B cell (primary cell): ENCODE data around the gene EPB41. TPM values are rescaled to one million over a fixed set of nuclear protein-coding genes. Genes with fewer than 3 reads are reported as not detected.

Experiments used
- ATAC-seq: fragments of 200-7000 bp; cut with Tn5 transposase; one replicate; pipeline ENCODE4 v1.10.0; 2021; ENCODE audit warnings: low read depth, mild to moderate bottlenecking, moderate number of reproducible peaks, moderate library complexity
- CTCF ChIA-PET: fragments of 350-600 bp; sonication (Branson Sonifier 250); formaldehyde crosslinking; loops from one replicate; lab custom pipeline; 2021; ENCODE audit warnings: antibody characterized with exemption, inconsistent platforms; lab: Charles Lee
- POLR2A ChIA-PET: fragments of 350-600 bp; sonication (Branson Sonifier 250); formaldehyde crosslinking; loops from one replicate; lab custom pipeline; 2021; ENCODE audit warnings: antibody characterized with exemption; lab: Charles Lee
- DNase-seq: peaks from one replicate; pipeline ENCODE4 v3.0.0; 2013
- H2AFZ ChIP-seq: 2 replicates; pipeline ENCODE4 v1.6.1; 2012; ENCODE audit warnings: mild to moderate bottlenecking, low read depth, low read length; ENCODE audit not compliant: insufficient read depth, poor library complexity, severe bottlenecking
- H3K27ac ChIP-seq, 2 donors: 1 replicate in 1 of 2; 2 replicates in 1 of 2; pipeline ENCODE4 v1.5.1; 2012 to 2013; ENCODE audit warnings: low read length in 2 of 2, mild to moderate bottlenecking in 2 of 2, moderate library complexity in 1 of 2
- H3K27me3 ChIP-seq, 4 experiments: fragments of 200-600 bp in 1 of 4; sonication (generic) in 1 of 4; replicated peaks in 1 of 4; 1 replicate in 2 of 4; 2 replicates in 2 of 4; pipeline versions ENCODE4 v1.6.1 to v1.7.0; 2013 to 2016; ENCODE audit warnings: low read length in 3 of 4, mild to moderate bottlenecking in 2 of 4, mixed read lengths in 1 of 4, moderate library complexity in 1 of 4; ENCODE audit not compliant: insufficient read depth in 4 of 4, control insufficient read depth in 3 of 4; ENCODE audit errors: control extremely low read depth in 1 of 4
- H3K36me3 ChIP-seq, 2 experiments: replicated peaks in 1 of 2; 1 replicate in 1 of 2; 2 replicates in 1 of 2; pipeline versions ENCODE4 v1.6.1 to v1.7.1; 2013; ENCODE audit warnings: low read length in 1 of 2; ENCODE audit not compliant: insufficient read depth in 2 of 2, control insufficient read depth in 1 of 2; ENCODE audit errors: control extremely low read depth in 1 of 2, extremely low read depth in 1 of 2
- H3K4me1 ChIP-seq, 2 donors: fragments of 200-600 bp in 1 of 2; sonication (generic) in 1 of 2; 1 replicate in 1 of 2; 2 replicates in 1 of 2; pipeline versions ENCODE4 v1.5.1 to v1.6.1; 2013 to 2017; ENCODE audit warnings: low read length in 2 of 2; ENCODE audit not compliant: control insufficient read depth in 2 of 2, insufficient read depth in 2 of 2
- H3K4me2 ChIP-seq: replicated peaks from 2 replicates; pipeline ENCODE3; 2012; ENCODE audit warnings: mild to moderate bottlenecking, low read depth, low read length; ENCODE audit not compliant: poor library complexity, severe bottlenecking
- H3K4me3 ChIP-seq, 5 experiments: fragments of 200-600 bp in 1 of 5; sonication (generic) in 1 of 5; 1 replicate in 3 of 5; 2 replicates in 2 of 5; pipeline versions ENCODE4 v1.5.1 to v1.7.0; 2011 to 2016; ENCODE audit warnings: low read length in 4 of 5, mild to moderate bottlenecking in 4 of 5, low read depth in 2 of 5, control low read depth in 1 of 5, moderate library complexity in 1 of 5; ENCODE audit not compliant: insufficient read depth in 1 of 5; ENCODE audit errors: control extremely low read depth in 1 of 5, extremely low read depth in 1 of 5
- H3K79me2 ChIP-seq: fragments of 200-600 bp; sonication (generic); one replicate; pipeline ENCODE4 v1.6.0; 2016; ENCODE audit warnings: low read length; ENCODE audit not compliant: control insufficient read depth, insufficient read depth
- H3K9ac ChIP-seq: fragments of 200-600 bp; sonication (generic); 2 replicates; pipeline ENCODE4 v1.6.1; 2017; ENCODE audit warnings: mild to moderate bottlenecking, low read length, moderate library complexity
- H3K9me3 ChIP-seq, 3 donors: one replicate each; pipeline versions ENCODE4 v1.6.1 to v1.7.1; 2013; ENCODE audit warnings: low read length in 2 of 3; ENCODE audit not compliant: control insufficient read depth in 2 of 3, insufficient read depth in 1 of 3; ENCODE audit errors: control extremely low read depth in 1 of 3
- H4K20me1 ChIP-seq: 2 replicates; pipeline ENCODE4 v1.6.0; 2012; ENCODE audit warnings: mild to moderate bottlenecking, low read length; ENCODE audit not compliant: insufficient read depth, control insufficient read depth, poor library complexity, severe bottlenecking
- H3K27ac Mint-ChIP-seq: one replicate; pipeline ENCODE4 v1.8.0; 2021; ENCODE audit warnings: mixed read lengths
- H3K27me3 Mint-ChIP-seq: one replicate; pipeline ENCODE4 v1.8.0; 2021; ENCODE audit warnings: mixed read lengths
- H3K4me1 Mint-ChIP-seq: one replicate; pipeline ENCODE4 v1.8.0; 2021; ENCODE audit warnings: mixed read lengths
- H3K4me3 Mint-ChIP-seq: one replicate; pipeline ENCODE4 v1.8.0; 2021; ENCODE audit warnings: mixed read lengths
- H3K9me3 Mint-ChIP-seq: one replicate; pipeline ENCODE4 v1.8.0; 2022; ENCODE audit warnings: mixed read lengths; ENCODE audit not compliant: insufficient read depth
- CTCF ChIP-seq: fragments of 200-600 bp; IDR thresholded peaks from one replicate; pipeline ENCODE4 v1.8.0; 2022; ENCODE audit warnings: antibody characterized with exemption, mild to moderate bottlenecking
- EZH2 ChIP-seq: IDR thresholded peaks from 2 replicates; pipeline ENCODE4 v1.6.1; 2012; ENCODE audit warnings: borderline replicate concordance, low read depth, mild to moderate bottlenecking, moderate library complexity, low read length; ENCODE audit not compliant: insufficient read depth, poor library complexity, severe bottlenecking
- WGBS: methylation state at CpG from one replicate; pipeline ENCODE4 v1.1.5; 2013; ENCODE audit warnings: missing lambda C conversion rate; ENCODE audit not compliant: insufficient coverage; 5-methylcytosine and 5-hydroxymethylcytosine counted together
- intact Hi-C: fragments of 100-400 bp; cut with micrococcal nuclease; formaldehyde crosslinking; loops from one replicate; pipeline ENCODE4 v1.10.0; 2022
- polyA plus RNA-seq: library from polyadenylated mRNA; depleted of rRNA; stranded (reverse); fragments of >200 nt; gene quantifications from 2 replicates; pipeline ENCODE4 v1.2.3, GENCODE V29; 2012
- total RNA-seq, 2 donors: library from RNA; stranded (reverse); fragments of 120-200 nt in 1 of 2; gene quantifications; 1 replicate in 1 of 2; 2 replicates in 1 of 2; pipeline versions ENCODE4 v1.2.3 to v1.2.4, GENCODE V29; 2013 to 2022

The EPB41 gene
- total and polyA plus RNA-seq, 2 donors (not counting 1 experiment from before 2014, with no cell fraction given): 45.8 to 186 TPM

GRCh38 chr1:29152046-29152805 is 237.9 kb downstream of the EPB41 start:
- Histone ChIP-seq H3K9ac (no peak overlapping the region), H3K79me2 (peaks cover 9% of the 10 kb centered on the region), H3K4me1 (no peaks in the 10 kb centered on the region), H3K4me2 (no peak overlapping the region), H4K20me1 (peaks cover 34% of the 10 kb centered on the region), H2AFZ (no peak overlapping the region), H3K36me3 (peaks cover 3 to 89% of the 10 kb centered on the region in 2 experiments), H3K9me3 (no peaks in the 10 kb centered on the region), H3K27me3 (no peaks in the 10 kb centered on the region), H3K4me3 (no peak overlapping the region), H3K27ac (no peak overlapping the region)
- no peaks in the 10 kb centered on the region for H3K9me3 Mint-ChIP-seq
- H3K27me3 Mint-ChIP-seq: no peaks in the 10 kb centered on the region
- ChIA-PET CTCF (interaction anchor here (1.1 kb wide), 1 partner anchor 270 kb away, joined by 3 read pairs; no protein-coding TSS in a partner anchor), POLR2A (no interaction called here)
- no peak overlapping the region for H3K27ac Mint-ChIP-seq
- DNase-seq (no peak), ATAC-seq (no peak)
- no peak for TF ChIP-seq CTCF
- no peak for TF ChIP-seq EZH2
- H3K4me3 Mint-ChIP-seq: no peak overlapping the region
- H3K4me1 Mint-ChIP-seq: no peaks in the 10 kb centered on the region
- 91% methylated on average over 6 of the region's 8 CpGs for WGBS
- intact Hi-C loops: no loop called here

DNA sequence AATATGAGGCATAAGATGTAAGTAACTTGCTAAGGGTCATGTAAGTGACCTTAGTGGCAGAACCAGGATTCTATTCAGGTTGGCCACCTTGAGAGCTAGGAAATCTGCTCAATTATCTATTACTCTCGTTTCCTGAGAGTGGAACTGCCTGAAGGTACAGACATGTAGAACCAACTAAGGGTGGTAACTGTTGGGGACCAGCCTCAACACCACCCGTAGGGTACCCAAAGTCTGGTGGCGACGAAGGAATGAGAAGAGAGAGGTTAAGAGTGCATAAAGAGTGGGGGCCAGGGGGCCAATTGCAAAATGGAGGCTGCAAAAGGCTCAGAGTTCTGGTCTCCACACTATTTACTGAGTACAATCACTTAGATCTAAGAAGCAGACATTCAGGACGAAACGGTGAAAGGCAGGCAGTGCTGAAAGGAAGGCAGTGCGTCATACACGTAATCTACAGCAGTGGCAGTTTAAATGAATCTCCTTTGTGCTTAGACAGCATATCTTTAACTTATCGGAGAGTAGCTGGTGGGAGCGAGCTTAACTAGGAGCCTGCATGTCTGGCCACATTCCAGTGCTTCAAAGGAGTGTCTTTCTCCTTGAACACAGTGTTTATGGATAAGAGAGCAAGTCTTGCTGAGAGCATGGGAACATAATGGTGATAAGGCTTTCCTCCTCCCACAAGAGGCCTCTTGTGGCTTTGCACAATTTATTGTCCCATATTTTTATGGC is 242.3 kb downstream of the EPB41 start:
- Histone ChIP-seq H4K20me1 (peaks cover 48% of the 10 kb centered on the region), H3K9ac (no peak overlapping the region), H3K79me2 (peaks cover 29% of the 10 kb centered on the region), H3K9me3 (no peaks in the 10 kb centered on the region), H3K27me3 (no peaks in the 10 kb centered on the region), H3K36me3 (peaks cover 10 to 87% of the 10 kb centered on the region in 2 experiments), H2AFZ (no peak overlapping the region), H3K4me1 (no peaks in the 10 kb centered on the region), H3K4me2 (no peak overlapping the region), H3K27ac (no peak overlapping the region), H3K4me3 (no peak overlapping the region)
- H3K9me3 Mint-ChIP-seq: no peaks in the 10 kb centered on the region
- no peaks in the 10 kb centered on the region for H3K27me3 Mint-ChIP-seq
- TF ChIP-seq EZH2 (no peak), CTCF (no peak)
- no peak overlapping the region for H3K27ac Mint-ChIP-seq
- WGBS: 97% methylated on average over 7 of the region's 10 CpGs
- ChIA-PET POLR2A (no interaction called here), CTCF (no interaction called here)
- no peak overlapping the region for H3K4me3 Mint-ChIP-seq
- intact Hi-C loops: no loop called here
- no peak for DNase-seq
- no peak for ATAC-seq
- no peaks in the 10 kb centered on the region for H3K4me1 Mint-ChIP-seq
